Erythroblast (primary cell): ENCODE measurements around the gene TPP1.

Experiments
- GATA1 ChIP-seq: IDR thresholded peaks from 2 replicates; pipeline ENCODE4 v1.6.1; 2011; ENCODE audit warnings: low read depth, mild to moderate bottlenecking, control low read depth, low read length, moderate library complexity
- POLR2A ChIP-seq: IDR thresholded peaks from 2 replicates; pipeline ENCODE4 v1.6.1; 2011; ENCODE audit warnings: mild to moderate bottlenecking, low read length

DNA sequence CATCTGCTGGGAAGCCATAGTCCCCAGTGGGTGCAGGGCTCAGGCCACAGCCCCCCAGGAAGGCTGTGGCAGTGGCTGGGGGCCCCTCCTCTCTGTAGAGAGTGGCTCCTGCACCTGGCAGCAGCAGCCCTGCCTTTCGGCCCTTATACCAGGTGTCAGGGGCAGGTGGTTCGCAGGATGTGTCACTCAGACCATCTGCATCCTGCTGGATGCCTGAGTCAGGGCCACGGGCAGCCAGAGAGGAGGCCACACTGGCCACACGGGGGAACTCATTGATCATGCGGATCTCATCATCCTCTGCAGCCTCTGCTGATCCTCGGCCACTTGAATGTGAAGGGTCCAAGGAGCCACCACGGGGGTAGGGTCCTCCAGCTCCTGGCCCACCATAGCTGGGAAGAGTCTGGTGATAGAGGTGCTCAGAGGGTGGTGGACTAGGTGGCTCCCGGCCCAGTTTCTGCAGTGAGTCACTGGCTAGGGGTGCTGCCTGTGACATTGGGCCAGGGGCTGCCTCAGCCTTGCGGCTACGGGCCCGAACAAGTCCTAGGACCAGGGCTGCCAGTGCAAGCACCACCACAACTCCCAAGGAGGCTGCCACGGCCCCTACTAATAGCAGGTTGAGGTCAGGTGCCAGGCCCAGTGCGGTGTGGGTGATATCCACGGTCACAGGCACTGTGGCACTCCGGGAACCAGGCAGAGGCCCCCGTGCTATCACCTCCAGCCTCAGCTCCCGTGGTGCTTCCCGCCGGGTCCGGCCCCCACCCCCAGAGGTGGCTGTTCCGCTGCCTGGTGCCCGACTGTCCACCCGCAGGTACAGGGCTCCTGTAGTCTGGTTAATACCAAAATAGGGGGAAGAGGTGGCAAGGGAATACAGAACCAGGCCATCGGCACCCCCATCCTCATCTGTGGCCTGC lies 3.3 kb upstream of the TPP1 start:
- TF ChIP-seq POLR2A (no peak), GATA1 (no peak)
